Measurements from ENCODE around the gene HOXA4.

HOXA4 gene

GRCh38 chr7:27156916-27157701 lies 26.6 kb upstream of the HOXA4 start:
- no peak for DNase-seq

- no peak for DNase-seq
Measured at GRCh38 chr7:27156508-27156898, 25.9 kb upstream of the HOXA4 start, which contains the start of gene HOXA7. HOXA7 (minus strand) TSS chr7:27156675; CDS start chr7:27156545, 130 bp downstream.

GRCh38 chr7:27155816-27156507 lies 25.4 kb upstream of the HOXA4 start:
- DNase-seq: no peak

- no peak for DNase-seq
Measured at GRCh38 chr7:27154901-27155815, 24.6 kb upstream of the HOXA4 start.

DNA sequence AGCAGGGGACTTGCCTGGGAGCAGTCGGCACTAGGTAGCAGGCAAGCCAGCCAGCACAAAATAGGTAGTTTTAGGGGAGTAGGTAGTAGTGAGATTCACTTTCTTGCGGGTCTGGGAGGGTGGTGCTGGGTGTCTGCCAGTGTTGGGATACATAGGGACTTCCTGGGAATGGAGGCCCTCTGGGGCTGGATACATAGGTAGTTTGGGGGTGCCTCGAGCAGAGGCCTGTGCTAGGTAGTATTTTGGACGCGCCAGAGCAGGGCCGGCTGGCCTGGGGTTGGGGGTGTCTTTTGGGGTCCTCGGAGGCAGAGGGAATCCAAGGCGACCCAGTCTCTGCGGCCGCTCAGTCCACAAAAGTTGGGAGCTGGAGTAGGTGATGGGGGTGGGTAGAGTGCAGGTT lies 23.8 kb upstream of the HOXA4 start:
- no peak for DNase-seq

DNA sequence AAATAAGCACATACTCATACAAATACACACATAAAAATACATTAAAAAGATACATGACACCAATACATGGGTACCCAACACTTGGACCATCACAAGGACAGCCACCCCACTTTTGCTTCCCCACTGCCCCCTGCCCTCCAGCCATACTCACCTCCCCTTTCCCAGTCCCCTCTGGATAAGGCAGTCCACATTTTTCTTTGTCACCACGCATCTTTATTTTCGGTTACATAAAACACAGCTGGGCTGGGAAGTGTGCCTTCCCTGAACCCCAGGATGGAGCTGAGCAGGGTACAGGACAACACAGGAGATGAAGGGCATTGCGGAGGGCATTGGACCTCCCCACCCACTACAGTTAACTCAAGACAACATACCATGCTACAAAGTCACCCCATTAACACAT lies 23.0 kb upstream of the HOXA4 start:
- no peak for DNase-seq

- DNase-seq: no peak
Measured at GRCh38 chr7:27152816-27153442, 22.4 kb upstream of the HOXA4 start.

- no peak for DNase-seq
Measured at GRCh38 chr7:27151931-27152815, 21.6 kb upstream of the HOXA4 start, which contains the start of gene HOXA3. HOXA3 (minus strand) TSS chr7:27152583; CDS start chr7:27110640, 41,943 bp downstream.

DNA sequence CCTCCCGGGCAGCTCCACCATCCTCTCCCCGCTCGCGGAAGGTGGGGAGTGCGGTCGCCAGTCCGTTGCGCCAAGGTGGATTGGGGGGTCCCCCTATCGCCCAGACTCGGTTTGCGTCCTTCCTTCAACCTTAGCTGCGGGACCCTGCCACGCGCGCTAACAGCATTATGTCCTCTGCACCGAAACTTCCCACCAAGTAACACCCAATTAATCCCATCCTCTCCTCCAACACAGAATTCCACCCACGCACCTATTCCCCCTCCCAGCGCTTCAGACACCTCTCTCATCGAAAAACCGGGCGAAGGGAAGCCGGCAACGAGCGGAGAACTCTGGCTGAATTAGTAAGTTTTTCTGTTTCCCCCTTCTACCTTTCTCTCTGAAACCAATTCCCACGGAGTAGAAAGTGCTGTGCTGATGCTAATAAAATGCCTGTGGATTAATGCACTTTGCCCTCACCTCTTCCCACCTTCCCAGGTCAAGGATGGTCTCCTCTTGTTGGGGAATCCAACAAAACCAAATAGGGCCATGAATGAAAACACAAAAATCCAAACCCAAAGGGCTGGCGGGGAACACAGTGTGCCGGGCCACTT lies 20.9 kb upstream of the HOXA4 start:
- DNase-seq: no peak

DNA sequence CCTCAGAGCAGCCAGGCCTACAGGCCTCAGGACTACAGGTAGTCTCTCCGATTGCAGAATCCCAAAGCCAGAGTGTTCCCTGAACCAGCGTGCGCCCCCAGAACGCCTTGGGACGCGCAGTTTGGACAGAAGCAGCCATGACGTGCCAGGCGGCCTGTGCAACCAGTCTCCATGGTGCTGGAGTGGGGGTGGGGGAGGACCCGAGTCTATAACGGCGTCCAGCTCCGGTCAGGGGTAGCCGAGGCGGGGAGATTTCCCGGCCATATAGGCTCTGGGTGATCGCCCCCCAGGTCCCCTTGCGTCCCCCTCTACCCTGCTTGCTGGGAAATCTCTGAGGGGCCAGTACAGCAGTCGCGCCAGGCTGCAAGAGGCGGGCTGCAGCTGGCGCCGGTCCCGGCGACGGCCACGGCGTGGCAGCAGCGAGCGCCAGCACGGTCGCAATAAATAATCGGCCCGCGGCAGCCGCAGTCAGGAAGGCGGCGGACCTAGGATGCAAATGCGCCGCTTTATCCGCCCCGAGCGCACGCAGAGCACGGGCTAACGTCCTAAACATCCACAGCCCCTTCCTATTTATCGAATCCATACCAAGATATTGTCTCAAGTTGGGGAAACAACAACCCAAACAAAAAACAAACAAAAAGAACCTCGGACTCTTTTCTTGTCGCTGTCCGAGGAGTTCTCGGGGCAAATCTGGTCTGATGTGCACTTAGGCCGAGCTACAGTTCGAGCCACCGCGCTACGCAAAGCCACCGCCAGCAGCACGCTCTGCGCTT lies 20.2 kb upstream of the HOXA4 start:
- DNase-seq: no peak

DNA sequence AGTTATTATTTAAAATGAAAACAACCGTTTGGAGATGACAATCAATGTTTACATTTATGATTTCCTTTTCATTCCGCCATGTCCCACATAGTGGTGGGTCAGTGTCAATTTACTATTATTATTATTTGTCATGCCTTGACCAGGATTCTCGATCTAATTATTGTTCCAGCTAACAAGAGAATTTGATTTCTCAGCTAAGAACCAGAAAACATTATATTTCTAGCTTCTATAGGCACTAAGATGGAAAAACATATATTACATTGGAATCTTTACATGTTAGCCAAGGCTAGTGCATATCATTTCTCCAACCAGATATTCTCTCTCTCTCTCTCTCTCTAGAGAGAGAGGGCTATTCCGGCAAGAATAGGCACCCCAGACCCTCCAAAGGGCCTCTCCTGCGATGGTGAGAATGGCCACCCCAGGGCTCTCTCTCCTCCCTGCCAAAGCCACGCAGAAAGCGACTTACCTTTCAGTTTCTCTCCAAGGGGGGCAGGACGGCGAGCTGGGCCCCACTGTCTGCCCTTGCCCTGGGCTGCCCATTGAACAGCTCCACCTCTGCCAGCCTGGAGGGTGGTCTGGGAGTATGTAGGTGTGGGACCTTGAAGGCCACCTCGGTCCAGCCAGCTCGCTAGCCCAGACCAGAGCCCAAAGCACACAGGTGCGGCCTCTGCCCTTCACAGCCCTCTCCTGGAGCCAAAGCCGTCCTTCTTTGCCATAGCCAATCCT lies 19.4 kb upstream of the HOXA4 start:
- DNase-seq: no peak

- DNase-seq: no peak
Measured at GRCh38 chr7:27148756-27149641, 18.4 kb upstream of the HOXA4 start.

DNA sequence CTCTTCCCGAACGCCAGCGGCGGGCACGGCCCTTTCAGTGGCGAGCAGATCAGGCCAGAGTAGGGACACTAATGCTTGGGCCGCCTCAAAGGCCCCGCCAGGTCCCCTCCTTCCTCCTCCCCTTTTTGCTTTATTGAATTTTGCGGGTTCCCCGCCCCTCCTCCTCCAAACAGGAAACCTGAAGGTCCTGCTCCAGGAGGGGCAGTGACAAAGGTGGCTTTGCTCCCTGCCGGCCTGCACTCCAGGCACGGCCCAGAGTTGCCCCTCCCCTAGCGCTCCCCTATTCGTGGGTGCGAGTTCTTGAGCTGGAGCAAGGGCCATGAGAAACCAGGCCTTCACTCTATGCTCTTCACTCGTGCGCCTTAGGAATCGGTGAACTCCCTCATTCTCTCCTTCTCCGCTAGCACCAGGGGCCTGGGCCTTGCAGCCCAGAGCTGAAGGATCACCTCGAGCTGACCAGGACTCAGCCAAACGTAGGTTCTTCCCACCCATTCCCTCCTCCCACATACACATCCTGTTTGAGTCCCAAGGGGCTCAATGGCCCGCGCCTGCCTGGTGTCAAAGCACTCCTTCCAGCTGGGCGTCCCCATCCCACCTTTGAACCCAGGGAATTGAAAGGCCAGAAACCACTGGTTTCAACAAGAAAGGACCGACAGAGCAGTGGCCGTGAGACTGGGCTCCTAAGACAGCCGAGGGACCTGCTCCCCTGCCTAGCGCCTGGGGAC lies 17.6 kb upstream of the HOXA4 start:
- no peak for DNase-seq

- no peak for DNase-seq
Measured at GRCh38 chr7:27147199-27148030, 16.9 kb upstream of the HOXA4 start, which contains the start of gene HOXA6. HOXA6 (minus strand) TSS chr7:27147774; CDS start chr7:27147749, 25 bp downstream.

DNA sequence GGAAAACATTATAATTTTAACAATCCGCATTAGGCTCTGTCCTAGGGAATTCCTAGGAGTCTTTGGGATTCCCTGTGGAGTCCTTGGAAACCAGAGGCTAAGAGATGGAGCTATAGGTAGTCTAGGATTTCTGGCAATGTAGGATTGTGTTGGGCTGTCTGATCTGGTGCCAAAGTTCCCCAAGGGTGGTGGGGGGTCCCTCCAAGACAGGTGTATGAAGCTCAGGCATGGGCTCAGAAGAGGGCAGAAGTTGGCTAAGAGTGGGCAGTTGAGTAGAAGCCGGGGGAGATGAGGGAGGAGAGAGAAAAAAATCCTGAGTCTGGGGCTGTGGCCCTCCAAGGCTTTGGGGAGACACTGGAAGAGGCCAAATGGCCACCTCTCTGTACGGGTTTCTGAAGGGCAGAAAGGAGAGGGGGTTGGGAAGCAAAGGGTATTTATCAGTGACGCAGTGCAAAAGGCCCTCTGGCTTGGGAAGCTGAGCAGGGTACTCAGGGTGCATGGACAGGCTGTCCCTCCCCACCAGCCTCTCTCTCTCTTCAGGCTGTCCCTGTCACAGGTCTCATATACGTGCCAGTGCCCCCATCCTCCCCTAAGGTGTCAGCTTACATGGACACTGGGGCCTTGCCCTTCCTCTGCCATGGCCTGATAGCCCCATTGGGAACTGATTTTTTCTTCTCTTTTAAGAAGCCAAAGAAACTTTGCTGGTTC lies 16.1 kb upstream of the HOXA4 start:
- DNase-seq: no peak

DNA sequence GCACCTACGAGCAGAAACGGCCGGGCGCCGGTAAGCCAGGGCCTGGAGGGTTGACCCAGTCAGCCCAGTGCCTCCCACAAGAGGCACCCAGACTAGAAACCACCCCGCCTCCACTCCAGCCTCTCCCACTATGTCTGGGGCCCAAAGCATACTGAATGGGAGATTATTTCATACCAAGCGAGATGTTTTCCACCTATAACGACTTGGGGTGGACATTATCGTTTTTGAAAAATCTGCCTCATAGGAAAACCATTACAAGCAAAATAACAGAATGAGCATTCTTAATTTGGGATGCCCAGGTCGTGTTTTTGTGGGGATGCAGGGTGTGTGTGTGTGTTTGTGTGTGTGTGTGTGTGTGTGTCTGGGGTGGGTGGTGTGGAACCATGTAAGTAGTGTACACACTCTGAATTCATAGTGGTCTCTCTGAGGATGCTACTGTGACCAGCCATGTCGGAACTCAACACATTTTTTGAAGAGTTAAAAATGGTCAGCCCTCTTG lies 15.4 kb upstream of the HOXA4 start:
- no peak for DNase-seq
